Amniotic epithelial cell (primary cell): ENCODE data around the gene KCTD14.
A peak's percentile ranks its signal among the peaks of the same experiment; 100 is the strongest.
"Not testable (repeated sequence)": the region's sequence is repeated elsewhere in the genome, so short reads cannot be mapped to it uniquely, and the experiment has no call there.

ENCODE experiments used
- DNase-seq: peaks from one replicate; pipeline ENCODE4 v3.0.0-alpha.2; 2010; ENCODE audit warnings: low read depth

The KCTD14 gene

DNA sequence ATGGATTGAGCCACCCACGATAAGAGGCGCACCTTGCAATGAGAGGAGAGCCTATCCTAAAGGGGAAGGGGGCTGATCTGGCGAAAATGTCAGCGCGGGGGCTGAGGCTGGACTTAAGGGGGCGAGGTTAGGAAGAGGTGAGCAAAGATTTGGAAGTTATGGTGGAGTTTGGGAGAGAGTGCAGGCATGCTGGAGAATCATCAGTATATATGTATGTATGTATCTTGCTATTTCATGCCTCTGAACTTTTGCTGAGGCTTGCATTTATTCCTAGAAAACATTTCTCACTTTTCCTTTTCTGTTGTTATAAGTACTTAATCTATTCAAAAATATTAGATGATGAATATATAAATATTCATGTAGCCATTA, 23.4 kb upstream of the KCTD14 start:
- no peak for DNase-seq

DNA sequence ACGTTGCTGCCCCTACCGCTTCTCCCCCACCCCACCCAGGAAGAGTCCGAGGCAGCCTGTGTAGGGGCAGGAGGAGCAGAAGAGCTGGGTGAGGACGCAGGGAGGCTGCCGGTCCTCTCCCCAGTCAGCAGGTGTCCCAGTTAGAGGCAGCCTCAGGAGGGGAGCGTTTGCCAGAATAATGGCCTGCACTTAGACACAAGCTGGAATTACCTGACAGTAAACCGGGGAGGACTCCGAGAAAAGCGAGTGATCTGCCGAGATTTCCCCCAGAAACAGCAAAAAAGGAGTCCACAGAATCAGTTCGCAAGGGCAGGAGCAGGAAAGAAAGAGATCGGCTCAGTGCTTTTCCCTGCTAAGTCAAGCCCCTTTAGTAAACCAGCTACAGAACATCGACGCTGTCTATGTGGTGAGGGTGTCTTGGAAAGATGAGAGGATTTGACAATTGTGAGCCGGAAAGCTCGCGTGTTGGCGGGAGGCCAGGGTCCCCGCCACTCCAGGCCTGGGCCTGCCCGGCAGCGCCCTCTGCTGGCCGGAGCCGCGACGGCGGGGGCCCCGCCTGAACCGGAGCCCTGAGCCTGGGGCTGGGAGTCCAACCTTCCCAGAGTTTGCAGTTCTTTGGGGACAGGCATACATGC, 22.9 kb upstream of the KCTD14 start:
- peak; percentile 34 for DNase-seq

DNA sequence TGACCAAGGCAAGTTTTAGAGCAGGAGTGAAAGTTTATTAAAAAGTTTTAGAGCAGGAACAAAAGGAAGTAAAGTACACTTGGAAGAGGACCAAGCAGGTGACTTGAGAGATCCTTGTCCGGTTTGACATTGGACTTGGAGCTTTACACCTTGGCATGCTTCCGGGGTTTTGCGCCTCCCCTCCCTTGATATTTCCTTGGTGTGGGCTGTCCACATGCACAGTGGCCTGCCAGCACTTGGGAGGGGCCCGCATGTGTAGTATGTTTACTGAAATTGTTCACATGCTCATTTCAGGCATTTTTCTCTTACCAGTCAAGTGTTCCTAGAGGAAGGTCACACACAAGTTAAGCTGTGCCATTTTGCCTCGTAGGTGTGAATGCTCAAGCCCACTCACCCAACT, 21.6 kb upstream of the KCTD14 start:
- DNase-seq: no peak

DNA sequence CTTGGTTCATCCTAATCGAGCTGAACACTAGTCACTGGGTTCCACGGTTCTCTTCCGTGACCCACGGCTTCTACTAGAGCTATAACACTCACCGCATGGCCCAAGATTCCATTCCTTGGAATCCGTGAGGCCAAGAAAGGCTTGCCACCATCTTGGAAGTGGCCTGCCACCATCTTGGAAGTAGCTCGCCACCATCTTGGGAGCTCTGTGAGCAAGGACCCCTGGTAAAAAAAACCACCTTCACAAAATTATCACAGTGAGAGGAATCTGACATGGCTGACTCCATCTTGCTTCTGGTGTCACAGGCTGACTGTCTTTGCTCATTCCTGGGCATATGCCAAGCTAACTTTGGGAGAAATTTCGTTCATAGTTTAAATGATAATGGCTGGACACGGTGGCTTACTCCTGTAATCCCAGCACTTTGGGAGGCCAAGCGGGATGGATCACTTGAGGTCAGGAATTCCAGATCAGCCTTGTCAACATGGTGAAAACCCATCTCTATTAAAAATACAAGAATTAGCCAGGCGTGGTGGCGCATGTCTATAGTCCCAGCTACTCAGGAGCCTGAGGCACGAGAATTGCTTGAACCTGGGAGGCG, 18.9 kb upstream of the KCTD14 start:
- DNase-seq: no peak

DNA sequence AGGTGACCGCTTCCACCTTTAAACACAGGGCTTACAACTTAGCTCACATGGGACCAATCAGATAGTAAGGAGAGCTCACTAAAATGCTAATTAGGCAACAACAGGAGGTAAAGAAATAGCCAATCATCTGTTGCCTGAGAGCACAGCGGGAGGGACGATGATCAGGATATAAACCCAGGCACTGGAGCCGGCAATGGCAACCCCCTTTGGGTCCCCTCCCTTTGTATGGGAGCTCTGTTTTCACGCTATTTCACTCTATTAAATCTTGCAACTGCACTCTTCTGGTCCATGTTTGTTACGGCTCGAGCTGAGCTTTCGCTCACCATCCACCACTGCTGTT, 18.3 kb upstream of the KCTD14 start:
- DNase-seq: not testable (repeated sequence)

DNA sequence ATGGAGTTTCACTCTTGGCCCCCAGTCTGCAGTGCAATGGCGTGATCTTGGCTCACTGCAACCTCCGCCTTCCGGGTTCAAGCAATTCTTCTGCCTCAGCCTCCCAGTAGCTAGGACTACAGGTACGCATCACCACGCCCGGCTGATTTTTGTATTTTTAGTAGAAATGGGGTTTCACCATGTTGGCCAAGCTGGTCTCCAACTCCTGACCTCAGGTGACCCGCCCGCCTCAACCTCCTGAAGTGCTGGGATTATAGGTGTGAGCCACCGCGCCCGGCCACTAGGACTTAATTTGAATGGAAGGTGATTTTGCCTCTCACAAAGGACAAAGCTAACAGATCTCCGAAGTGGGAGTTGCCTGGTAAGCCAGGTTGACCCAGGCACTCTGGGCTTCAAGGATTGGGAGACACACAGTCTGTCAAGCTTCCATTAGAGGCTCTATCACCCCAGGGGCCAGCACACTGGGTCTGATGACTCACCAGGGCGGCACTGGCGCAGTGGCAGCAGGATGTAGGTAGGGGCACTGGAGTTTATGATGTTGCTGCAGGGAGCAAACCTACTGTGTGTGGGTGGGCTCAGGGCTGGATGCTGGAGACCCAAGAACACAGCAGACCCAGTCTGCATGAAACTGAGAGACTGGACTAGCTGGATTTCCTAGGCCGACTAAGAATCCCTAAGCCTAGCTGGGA, 17.8 kb upstream of the KCTD14 start:
- DNase-seq: no peak

DNA sequence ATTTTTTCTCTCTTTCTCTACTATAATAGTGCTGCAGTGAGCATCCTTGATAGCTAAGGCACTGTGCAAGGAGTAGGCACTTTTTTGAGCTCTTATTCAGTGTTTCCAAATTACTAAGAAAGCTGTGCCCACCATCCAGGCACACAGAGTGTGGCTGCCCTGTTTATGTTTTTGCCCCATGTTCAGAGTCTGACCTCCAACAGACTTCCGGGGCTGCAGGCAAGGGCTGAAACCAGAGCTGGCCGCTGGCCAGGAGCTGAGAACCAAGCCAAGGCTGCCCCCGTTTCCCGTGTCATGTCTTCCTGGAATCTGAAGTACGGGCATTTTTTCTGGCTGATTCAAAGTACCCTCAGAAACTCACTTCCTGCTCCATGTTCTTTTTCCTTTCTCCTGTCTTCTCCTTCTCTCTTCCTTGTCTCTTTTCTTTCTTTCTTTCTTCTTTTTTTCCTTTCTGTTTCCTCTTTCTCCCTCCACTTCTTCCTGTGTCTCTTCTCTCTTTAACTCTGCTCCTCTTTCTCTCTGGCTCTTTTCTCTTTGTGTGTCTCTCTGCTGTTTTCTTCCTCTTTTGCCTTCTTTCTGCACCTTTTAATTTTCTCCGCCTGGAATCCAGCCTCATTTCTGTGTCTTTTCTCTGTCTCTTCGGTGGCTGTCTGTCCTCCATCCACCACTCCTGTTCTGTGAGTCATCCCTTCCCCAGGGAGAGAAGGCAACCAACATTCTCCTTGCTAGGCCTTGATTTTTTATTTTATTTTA, 17.0 kb upstream of the KCTD14 start:
- DNase-seq: peak; percentile 89

DNA sequence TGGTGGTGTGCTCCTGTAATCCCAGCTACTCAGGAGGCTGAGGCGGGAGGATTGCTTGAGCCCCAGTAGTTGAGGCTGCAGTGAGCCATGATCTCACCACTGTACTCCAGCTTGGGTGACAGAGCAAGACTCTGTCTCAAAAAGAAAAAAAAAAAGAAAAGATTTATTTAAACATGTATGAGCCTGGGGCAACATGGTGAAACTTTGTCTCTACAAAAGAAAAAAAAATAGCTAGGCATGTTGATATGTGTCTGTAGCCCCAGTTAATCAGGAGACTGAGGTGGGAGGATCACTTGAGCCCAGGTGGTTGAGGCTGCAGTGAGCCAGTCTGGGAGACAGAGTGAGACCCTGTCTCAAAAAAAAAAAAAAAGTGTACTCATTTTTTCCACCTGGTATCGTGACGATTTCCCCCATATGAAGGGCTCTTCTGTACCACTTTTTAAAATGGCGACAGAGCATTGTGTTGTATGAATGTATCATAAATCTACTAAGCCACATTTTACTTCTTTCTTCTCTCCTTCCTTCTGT, 16.4 kb upstream of the KCTD14 start:
- DNase-seq: no peak

DNA sequence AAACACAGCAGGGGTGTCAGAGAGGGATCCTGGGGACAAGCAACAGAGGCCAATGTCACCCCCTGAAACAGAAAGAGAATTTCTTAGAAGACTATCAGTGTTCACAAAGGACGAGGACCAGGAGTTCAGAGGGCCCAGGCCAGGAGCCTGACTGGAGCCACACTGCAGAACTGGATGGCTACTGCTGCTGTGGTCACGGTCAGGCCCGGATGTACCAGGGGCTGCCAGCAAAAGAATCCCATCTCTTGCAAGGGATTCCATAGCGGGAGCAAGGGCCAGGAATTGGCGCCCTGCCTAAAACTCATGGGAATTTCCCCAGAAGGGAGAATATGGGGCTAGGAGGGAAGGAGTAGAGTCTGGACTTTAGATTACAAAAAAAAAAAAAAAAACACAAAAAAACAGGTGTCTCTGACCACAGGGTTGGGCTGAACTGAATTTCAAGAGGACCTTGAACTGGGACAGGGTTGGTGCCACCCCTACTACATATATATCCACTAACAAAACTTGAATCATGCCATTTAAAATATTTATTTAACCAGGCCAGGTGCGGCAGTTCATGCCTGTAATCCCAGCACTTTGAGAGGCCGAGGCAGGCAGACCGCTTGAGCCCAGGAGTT, 15.7 kb upstream of the KCTD14 start:
- no peak for DNase-seq

DNA sequence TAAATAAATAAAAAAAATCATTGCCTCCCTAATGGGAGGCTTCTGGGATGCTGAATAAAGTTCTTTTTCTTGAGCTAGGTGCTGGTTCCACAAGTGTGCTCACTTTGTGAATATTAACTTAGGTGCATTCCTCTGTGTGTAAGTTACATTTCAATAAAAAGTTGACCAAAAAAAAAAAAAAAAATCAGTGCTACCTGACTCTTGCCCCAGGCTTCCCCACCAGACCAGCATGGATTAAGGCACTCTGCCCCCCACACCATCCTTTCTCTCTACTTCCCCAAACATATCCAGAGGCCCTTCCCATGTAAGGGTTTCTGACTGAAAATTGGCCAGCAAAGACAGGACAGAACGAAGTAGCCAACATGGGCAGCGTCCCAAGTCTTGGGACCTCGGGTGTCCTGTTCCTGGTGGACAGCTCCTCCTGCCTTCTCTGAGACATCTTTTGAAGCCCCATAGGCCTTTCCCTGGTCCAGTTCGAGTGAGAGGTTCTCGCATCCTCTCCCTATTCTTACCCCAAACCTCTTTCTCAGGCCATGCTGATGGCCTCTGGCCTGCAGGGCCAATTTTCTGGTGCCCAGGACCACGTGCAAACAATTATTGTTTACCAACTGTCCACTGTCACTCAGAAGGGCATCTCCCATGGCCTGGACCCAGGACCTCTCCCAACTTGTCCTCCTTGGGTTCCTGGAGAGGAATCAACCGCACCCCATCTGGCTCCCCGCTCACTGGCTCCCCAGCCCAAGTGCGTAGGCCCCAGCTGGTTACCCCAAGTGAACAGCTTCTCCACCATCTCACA, 14.9 kb upstream of the KCTD14 start:
- no peak for DNase-seq

DNA sequence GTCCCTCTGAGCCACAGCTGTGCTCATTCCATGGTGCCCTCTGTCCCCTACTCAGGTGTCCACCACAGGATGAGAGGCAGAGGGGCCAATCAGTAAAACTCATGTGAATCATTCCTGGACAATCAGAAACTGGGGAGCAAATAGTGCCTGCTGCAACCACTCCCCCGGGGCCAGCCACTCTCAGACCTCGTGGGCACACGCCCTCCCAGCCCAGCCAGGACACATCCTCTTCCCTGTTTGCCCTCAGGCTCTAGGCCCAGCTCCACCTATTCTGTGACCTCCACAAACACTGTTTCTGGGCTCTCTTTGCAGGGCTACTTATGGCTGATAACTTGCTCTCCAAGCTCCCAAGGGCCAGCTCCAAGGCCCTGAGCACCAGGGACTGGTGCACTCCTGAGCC, 14.0 kb upstream of the KCTD14 start:
- no peak for DNase-seq

DNA sequence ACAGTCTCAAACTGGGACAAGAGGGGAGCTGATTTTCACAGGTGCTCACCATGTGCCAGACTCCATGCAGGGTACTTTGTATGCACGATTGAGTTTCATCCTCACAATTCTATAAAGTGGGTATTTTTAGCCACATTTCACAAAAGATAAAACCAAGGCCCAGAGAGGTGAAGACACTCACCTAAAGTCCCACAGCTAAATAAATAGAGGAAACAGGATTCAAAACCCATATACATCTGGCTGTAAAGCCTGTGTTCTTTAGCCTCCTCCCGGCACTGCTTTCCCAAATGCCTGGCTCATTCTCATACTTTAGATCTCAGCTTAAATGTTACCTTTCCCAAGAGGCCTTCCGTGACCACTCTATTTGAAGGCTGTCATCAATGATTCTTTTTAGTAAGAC, 13.2 kb upstream of the KCTD14 start:
- no peak for DNase-seq

DNA sequence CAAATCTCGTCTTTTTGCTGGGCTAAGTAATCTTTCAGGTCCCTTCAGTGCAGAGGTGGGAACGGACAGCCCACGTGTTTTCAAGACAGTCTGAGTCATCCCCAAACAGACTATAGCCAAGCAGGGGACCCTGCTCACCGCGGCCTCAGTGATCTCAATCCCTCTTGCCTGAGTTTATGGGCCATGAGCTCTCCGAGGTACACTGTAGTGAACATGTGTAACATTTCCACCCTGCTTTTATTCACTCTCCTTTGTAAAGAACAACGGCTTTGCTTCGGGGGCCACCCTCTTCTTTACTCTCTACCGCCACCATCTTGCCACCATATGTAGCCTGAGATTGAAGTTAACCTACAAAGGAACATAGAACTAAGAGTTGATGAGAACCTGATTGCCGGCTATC, 11.5 kb upstream of the KCTD14 start:
- no peak for DNase-seq

DNA sequence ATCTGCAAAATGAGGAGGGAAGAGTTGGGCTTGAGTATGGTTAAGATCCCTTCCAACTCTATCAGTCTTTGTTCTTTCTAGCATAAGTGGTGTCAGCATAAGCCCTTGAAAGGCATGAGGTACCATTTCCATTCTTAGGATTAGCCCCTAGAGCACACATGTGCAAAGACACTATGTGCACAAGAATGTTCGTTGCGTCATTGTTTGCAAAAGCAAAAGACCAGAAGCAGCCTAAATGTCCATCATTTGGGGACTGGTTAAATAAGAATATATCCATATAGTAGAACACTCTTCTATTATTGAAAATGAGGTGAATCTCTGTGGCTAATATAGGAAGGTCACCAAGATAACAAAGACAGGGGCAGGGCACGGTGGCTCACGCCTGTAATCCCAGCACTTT, 10.0 kb upstream of the KCTD14 start:
- peak; percentile 55 for DNase-seq

DNA sequence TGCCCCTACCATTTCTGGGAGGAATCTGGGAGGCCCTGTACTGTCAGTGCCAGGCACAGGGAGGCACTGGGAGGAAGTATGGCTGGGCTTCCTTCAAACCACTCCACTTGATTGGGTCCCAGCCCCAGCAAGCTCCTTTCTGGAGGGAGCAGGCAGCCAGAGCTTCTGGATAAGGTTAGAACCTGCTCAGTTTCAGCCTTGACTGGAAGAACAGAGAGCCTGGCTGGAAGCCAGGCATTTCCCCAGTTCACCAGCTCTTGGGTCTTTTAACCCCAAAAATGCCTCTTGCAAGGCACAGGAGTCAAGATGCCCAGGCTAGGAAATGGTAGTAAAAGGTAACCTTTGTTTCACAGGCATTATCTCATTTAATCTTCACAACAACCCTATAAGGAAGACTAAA, 9.0 kb upstream of the KCTD14 start:
- DNase-seq: peak; percentile 77

DNA sequence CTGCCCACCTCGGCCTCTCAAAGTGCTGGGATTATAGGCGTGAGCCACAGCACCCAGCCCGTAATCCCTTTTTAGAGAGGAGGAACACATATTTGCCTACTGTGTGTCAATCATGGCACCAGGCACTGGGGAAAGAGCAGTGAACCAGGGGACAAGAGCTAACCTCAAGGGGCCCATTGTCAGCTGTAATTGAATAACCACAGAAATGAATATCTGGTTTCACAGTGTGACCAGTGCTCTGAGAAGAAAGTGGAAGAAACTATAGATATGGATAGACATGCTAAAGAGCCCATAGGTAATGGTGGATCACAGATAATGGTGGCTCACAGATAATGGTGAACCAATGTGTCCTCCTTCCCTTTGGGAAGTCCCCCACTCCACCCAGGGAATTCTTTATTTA, 8.6 kb upstream of the KCTD14 start:
- DNase-seq: no peak

DNA sequence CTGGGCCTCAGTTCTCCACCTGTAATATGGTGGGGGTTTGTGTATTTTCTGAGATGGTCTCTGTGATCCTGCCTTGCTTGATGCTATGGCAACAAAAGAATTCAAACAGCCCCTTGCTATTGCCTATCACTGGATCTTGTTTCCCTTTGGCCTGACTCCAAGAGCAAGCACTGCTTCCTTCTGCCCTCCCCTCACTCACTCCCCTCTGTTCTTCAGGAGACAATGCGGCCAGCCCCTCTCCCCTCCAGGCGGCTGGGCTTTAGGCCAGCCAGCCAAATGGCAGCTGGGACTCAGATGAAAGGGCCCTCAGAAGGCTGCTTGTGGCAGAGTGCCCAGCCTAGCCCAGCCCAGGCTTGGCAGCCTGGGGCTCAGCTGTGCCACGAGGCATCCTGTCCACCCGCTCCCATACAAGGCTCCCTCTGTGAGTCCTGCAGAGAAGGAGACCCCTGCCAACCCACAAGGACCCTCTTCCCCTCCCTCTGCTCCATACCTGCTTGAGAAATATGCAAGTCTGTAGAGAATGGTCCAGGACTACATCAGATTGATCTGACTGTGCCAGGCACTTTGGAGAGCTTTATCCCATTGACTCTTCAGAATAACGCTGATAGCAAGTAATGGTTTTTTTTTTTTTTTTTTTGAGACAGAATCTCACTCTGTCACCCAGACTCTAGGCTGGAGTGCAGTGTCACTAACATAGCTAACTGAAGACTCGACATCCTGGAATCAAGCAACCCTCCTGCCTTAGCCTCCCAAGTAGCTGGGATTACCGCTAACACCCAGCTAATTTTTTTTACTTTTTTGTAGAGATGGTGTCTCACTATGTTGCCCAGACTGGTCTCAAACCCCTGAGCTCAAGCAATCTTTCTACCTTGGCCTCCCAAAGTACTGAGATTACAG, 7.6 kb upstream of the KCTD14 start:
- no peak for DNase-seq

DNA sequence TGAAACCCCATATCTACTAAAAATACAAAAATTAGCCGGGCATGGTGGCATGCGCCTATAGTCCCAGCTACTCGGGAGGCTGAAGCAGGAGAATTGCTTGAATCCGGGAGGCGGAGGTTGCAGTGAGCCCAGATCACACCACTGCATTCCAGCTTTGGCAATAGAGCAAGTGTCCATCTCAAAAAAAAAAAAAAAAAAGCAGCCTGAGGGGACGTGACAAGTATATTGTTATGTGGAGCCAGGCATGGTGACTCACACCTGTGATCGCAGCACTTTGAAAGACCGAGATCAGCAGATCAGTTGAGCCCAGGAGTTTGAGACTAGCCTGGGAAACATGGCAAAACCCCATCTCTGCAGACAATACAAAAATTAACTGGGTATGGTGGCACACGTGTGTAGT, 5.3 kb upstream of the KCTD14 start:
- not testable (repeated sequence) for DNase-seq

DNA sequence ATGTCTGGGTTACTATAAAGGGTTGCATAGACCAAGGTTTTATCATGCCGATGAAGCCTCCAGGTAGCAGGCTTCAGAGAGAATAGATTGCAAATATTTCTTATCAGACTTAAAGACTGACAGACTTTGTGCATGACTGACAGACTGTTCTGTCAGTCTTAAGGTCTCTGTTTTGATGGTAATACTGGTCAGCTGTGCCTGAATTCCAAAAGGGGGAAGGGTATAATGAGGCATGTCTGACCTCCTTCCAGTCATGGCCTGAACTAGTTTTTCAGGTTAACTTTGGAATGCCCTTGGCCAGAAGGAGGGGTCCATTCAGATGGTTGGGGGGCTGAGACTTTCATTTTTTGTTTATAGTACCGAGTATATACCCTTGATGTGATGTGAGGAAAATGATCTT, 4.7 kb upstream of the KCTD14 start:
- no peak for DNase-seq

DNA sequence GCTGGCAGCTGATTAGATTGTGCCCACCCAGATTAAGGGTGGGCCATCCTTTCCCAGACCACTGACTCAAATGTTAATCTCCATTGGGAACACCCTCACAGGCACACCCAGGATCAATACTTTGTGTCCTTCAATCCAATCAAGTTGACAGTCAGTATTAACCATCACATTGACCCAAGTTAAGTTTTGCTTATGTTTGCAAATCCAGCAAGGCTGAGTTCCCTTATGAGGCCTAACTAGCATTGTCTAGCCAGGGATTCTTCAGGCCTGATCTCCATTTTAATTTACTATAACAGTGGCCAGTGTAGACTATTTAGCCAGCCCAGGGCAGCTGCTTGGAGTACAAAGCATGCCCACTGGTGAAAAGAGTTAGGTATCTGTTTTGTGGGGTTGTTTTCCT, 2.3 kb upstream of the KCTD14 start:
- no peak for DNase-seq

DNA sequence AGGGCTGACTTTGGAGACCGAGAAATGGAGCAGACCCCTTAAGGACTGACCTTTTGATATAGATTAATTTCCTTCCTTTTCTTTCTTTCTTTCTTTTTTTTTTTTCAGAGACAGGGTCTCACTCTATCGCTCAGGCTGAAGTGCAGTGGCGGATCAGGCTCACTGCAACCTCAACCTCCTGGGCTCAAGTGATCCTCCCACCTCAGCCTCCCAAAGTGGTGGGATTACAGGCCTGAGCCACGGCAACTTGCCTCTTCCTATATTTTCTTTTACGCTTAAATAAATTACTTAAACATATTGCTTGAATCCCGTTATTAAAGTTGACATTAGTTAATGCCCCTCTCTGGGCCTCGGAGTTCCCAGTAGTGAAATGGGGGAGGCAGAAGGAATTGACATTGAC, 350 bp upstream of the KCTD14 start:
- DNase-seq: no peak
